ENCODE data around the gene SORCS3.

GRCh38 chr10:105187243-105187642, 546.2 kb downstream of the SORCS3 start:
- TF ChIP-seq CTCF (conservative IDR thresholded peaks at IDR 0.05) (no peak), ZFX (IDR thresholded peaks at IDR 0.05) (no peak)

Measured in C4-2B (cell line).